HAP-1 (cell line): ENCODE measurements around the gene RIPK1.

Source experiments
- DNase-seq, 2 experiments: peaks; one replicate each; pipeline ENCODE4 v3.0.0-alpha.2; 2016 to 2020; ENCODE audit warnings: low spot score in 2 of 2
- H3K27me3 ChIP-seq: fragments of 250-450 bp; sonication (Bioruptor Pico); 2 replicates; pipeline ENCODE4 v1.5.1; 2020; ENCODE audit warnings: low read depth, mild to moderate bottlenecking, moderate library complexity
- H3K36me3 ChIP-seq: fragments of 250-450 bp; sonication (Bioruptor Pico); replicated peaks from 2 replicates; pipeline ENCODE4 v1.5.1; 2020; ENCODE audit warnings: mild to moderate bottlenecking
- H3K4me1 ChIP-seq: fragments of 250-450 bp; sonication (Bioruptor Pico); 2 replicates; pipeline ENCODE4 v1.5.1; 2020; ENCODE audit warnings: mild to moderate bottlenecking
- H3K4me3 ChIP-seq: fragments of 250-450 bp; sonication (Bioruptor Pico); 2 replicates; pipeline ENCODE4 v1.5.1; 2020; ENCODE audit warnings: mild to moderate bottlenecking, moderate library complexity
- H3K9me3 ChIP-seq: fragments of 250-450 bp; sonication (Bioruptor Pico); 2 replicates; pipeline ENCODE4 v1.5.1; 2020; ENCODE audit warnings: mild to moderate bottlenecking, moderate library complexity
- in situ Hi-C: fragments of 300-500 bp; cut with MboI; formaldehyde crosslinking; loops from 3 replicates; pipeline ENCODE4 v1.14.3; 2020; ENCODE audit warnings: low sequenced_read_pairs, inconsistent platforms, mixed read lengths

The RIPK1 gene

GRCh38 chr6:3079682-3080081, 11.4 kb downstream of the RIPK1 start:
- Histone ChIP-seq H3K9me3 (no peaks in the 10 kb centered on the region), H3K36me3 (peaks cover 60% of the 10 kb centered on the region), H3K4me3 (no peak overlapping the region), H3K27me3 (no peaks in the 10 kb centered on the region), H3K4me1 (peaks cover 11% of the 10 kb centered on the region)
- no peak for DNase-seq
- in situ Hi-C loops: no loop called here

GRCh38 chr6:3081960-3082359, 13.7 kb downstream of the RIPK1 start:
- Histone ChIP-seq H3K9me3 (peaks cover 4% of the 10 kb centered on the region; the same call in 1 of the 2 replicates), H3K4me1 (no peaks in the 10 kb centered on the region; the same call in 1 of the 2 replicates), H3K4me3 (no peak overlapping the region), H3K36me3 (peaks cover 81% of the 10 kb centered on the region), H3K27me3 (no peaks in the 10 kb centered on the region)
- peak; percentile 37 to 39 for DNase-seq
- in situ Hi-C loops: no loop called here

GRCh38 chr6:3085074-3085473, 16.8 kb downstream of the RIPK1 start:
- peaks cover 83% of the 10 kb centered on the region for H3K36me3 ChIP-seq
- H3K4me3 ChIP-seq: no peak overlapping the region
- H3K4me1 ChIP-seq: no peaks in the 10 kb centered on the region; the same call in 1 of the 2 replicates
- peaks cover 16% of the 10 kb centered on the region for H3K9me3 ChIP-seq
- no peak for DNase-seq
- H3K27me3 ChIP-seq: no peaks in the 10 kb centered on the region
- in situ Hi-C loops: no loop called here

GRCh38 chr6:3086282-3086946, 18.1 kb downstream of the RIPK1 start:
- Histone ChIP-seq H3K4me3 (no peak overlapping the region), H3K27me3 (no peaks in the 10 kb centered on the region), H3K4me1 (no peaks in the 10 kb centered on the region; the same call in 1 of the 2 replicates), H3K36me3 (peaks cover 74% of the 10 kb centered on the region), H3K9me3 (peaks cover 21% of the 10 kb centered on the region)
- in situ Hi-C loops: no loop called here
- no peak for DNase-seq

GRCh38 chr6:3088446-3088845, 20.2 kb downstream of the RIPK1 start:
- Histone ChIP-seq H3K27me3 (no peaks in the 10 kb centered on the region), H3K36me3 (peaks cover 57% of the 10 kb centered on the region), H3K4me1 (no peaks in the 10 kb centered on the region), H3K9me3 (peaks cover 21% of the 10 kb centered on the region), H3K4me3 (no peak overlapping the region)
- in situ Hi-C loops: no loop called here
- no peak for DNase-seq

GRCh38 chr6:3088968-3089367, 20.7 kb downstream of the RIPK1 start:
- no peak overlapping the region for H3K4me3 ChIP-seq
- peaks cover 52% of the 10 kb centered on the region for H3K36me3 ChIP-seq
- in situ Hi-C loops: no loop called here
- no peaks in the 10 kb centered on the region for H3K4me1 ChIP-seq
- H3K9me3 ChIP-seq: peaks cover 21% of the 10 kb centered on the region
- H3K27me3 ChIP-seq: no peaks in the 10 kb centered on the region
- no peak for DNase-seq

GRCh38 chr6:3090013-3090412, 21.7 kb downstream of the RIPK1 start:
- Histone ChIP-seq H3K9me3 (peaks cover 21% of the 10 kb centered on the region), H3K4me1 (no peaks in the 10 kb centered on the region), H3K4me3 (no peak overlapping the region), H3K36me3 (peaks cover 48% of the 10 kb centered on the region), H3K27me3 (no peaks in the 10 kb centered on the region)
- DNase-seq: no peak
- in situ Hi-C loops: no loop called here

- no peak for DNase-seq
- Histone ChIP-seq H3K9me3 (peaks cover 7% of the 10 kb centered on the region), H3K4me1 (no peaks in the 10 kb centered on the region), H3K27me3 (no peaks in the 10 kb centered on the region), H3K36me3 (peaks cover 37% of the 10 kb centered on the region), H3K4me3 (no peak overlapping the region)
- in situ Hi-C loops: no loop called here
Observed at GRCh38 chr6:3094815-3095214, 26.5 kb downstream of the RIPK1 start.

GRCh38 chr6:3102875-3103274, 34.6 kb downstream of the RIPK1 start:
- Histone ChIP-seq H3K27me3 (no peaks in the 10 kb centered on the region), H3K4me3 (no peak overlapping the region), H3K4me1 (no peaks in the 10 kb centered on the region), H3K36me3 (peaks cover 67% of the 10 kb centered on the region), H3K9me3 (no peaks in the 10 kb centered on the region)
- DNase-seq: no peak
- in situ Hi-C loops: no loop called here

GRCh38 chr6:3108746-3109414, 40.6 kb downstream of the RIPK1 start:
- DNase-seq: no peak
- no peak overlapping the region for H3K4me3 ChIP-seq
- in situ Hi-C loops: no loop called here
- H3K4me1 ChIP-seq: peaks cover 2% of the 10 kb centered on the region; the same call in 1 of the 2 replicates
- H3K9me3 ChIP-seq: no peaks in the 10 kb centered on the region
- H3K27me3 ChIP-seq: no peaks in the 10 kb centered on the region
- peaks cover 66% of the 10 kb centered on the region for H3K36me3 ChIP-seq

GRCh38 chr6:3109761-3110160, 41.5 kb downstream of the RIPK1 start:
- in situ Hi-C loops: no loop called here
- H3K36me3 ChIP-seq: peaks cover 68% of the 10 kb centered on the region
- peaks cover 2% of the 10 kb centered on the region; the same call in 1 of the 2 replicates for H3K4me1 ChIP-seq
- H3K27me3 ChIP-seq: no peaks in the 10 kb centered on the region
- no peak overlapping the region for H3K4me3 ChIP-seq
- no peak for DNase-seq
- H3K9me3 ChIP-seq: no peaks in the 10 kb centered on the region

GRCh38 chr6:3114377-3114776, 46.1 kb downstream of the RIPK1 start:
- no peaks in the 10 kb centered on the region for H3K27me3 ChIP-seq
- DNase-seq: no peak
- H3K4me1 ChIP-seq: peaks cover 14% of the 10 kb centered on the region
- no peak overlapping the region for H3K4me3 ChIP-seq
- in situ Hi-C loops: no loop called here
- H3K9me3 ChIP-seq: no peaks in the 10 kb centered on the region
- H3K36me3 ChIP-seq: peaks cover 43% of the 10 kb centered on the region

GRCh38 chr6:3117912-3118352, 49.6 kb downstream of the RIPK1 start:
- Histone ChIP-seq H3K4me3 (peak overlapping the region; percentile 75), H3K27me3 (no peaks in the 10 kb centered on the region), H3K36me3 (peaks cover 15% of the 10 kb centered on the region), H3K9me3 (no peaks in the 10 kb centered on the region), H3K4me1 (peaks cover 12% of the 10 kb centered on the region)
- no peak for DNase-seq
- in situ Hi-C loops: no loop called here

- in situ Hi-C loops: no loop called here
Observed at GRCh38 chr6:3118353-3119039, 50.2 kb downstream of the RIPK1 start, which contains the start of gene BPHL. Gene BPHL (plus strand): TSS chr6:3118711. CDS start chr6:3118741, 30 bp downstream.

More at GRCh38 chr6:3118353-3119039, 50.2 kb downstream of the RIPK1 start, which contains the start of gene BPHL:
- H3K27me3 ChIP-seq: no peaks in the 10 kb centered on the region
- peaks cover 12% of the 10 kb centered on the region for H3K4me1 ChIP-seq
- H3K4me3 ChIP-seq: peak within 1 kb of the TSS; percentile 75
- no peaks in the 10 kb centered on the region for H3K9me3 ChIP-seq
- peak; percentile 91 to 99 for DNase-seq
- peaks cover 10% of the 10 kb centered on the region for H3K36me3 ChIP-seq
